Activated CD4-positive, alpha-beta T cell treated with anti-CD3 and anti-CD28 coated beads, Interleukin-2, amount 50 U/mL, for 48 hours (primary cell): ENCODE results near the gene HEY2.
A peak's percentile ranks its signal among the peaks of the same experiment; 100 is the strongest.

Experiments used
- DNase-seq, 2 experiments: peaks; one replicate each; pipeline ENCODE4 v3.0.0-alpha.2; 2020

HEY2 gene

GRCh38 chr6:125745281-125746018 lies 4.0 kb upstream of the HEY2 start:
- DNase-seq: no peak

- no peak for DNase-seq
Observed at GRCh38 chr6:125746019-125746414, 3.4 kb upstream of the HEY2 start.

GRCh38 chr6:125746731-125747588 lies 2.5 kb upstream of the HEY2 start:
- DNase-seq: peak; percentile 56 to 71

GRCh38 chr6:125747589-125748405 lies 1.6 kb upstream of the HEY2 start:
- DNase-seq: peak in 1 of 2 experiments; percentile 31

- DNase-seq: peak; percentile 12 to 17
Observed at GRCh38 chr6:125748406-125749172, 843 bp upstream of the HEY2 start.

- no peak for DNase-seq
Observed at GRCh38 chr6:125749865-125750691, 646 bp downstream of the HEY2 start.

GRCh38 chr6:125750692-125751333 lies 1.4 kb downstream of the HEY2 start:
- DNase-seq: no peak

GRCh38 chr6:125751334-125751916 lies 2.0 kb downstream of the HEY2 start:
- DNase-seq: no peak

- no peak for DNase-seq
Observed at GRCh38 chr6:125752773-125753172, 3.3 kb downstream of the HEY2 start.

GRCh38 chr6:125753218-125753936 lies 3.9 kb downstream of the HEY2 start:
- no peak for DNase-seq

GRCh38 chr6:125753937-125754259 lies 4.5 kb downstream of the HEY2 start:
- DNase-seq: no peak

- DNase-seq: no peak
Observed at GRCh38 chr6:125754566-125754965, 5.1 kb downstream of the HEY2 start.

GRCh38 chr6:125759184-125759902 lies 9.9 kb downstream of the HEY2 start:
- peak in 1 of 2 experiments; percentile 25 for DNase-seq

- no peak for DNase-seq
Observed at GRCh38 chr6:125759959-125760457, 10.6 kb downstream of the HEY2 start.

GRCh38 chr6:125764121-125764671 lies 14.8 kb downstream of the HEY2 start:
- no peak for DNase-seq

GRCh38 chr6:125765944-125766343 lies 16.5 kb downstream of the HEY2 start:
- DNase-seq: no peak

GRCh38 chr6:125766641-125767040 lies 17.2 kb downstream of the HEY2 start:
- DNase-seq: no peak

GRCh38 chr6:125769147-125769783 lies 19.8 kb downstream of the HEY2 start:
- no peak for DNase-seq
